Raji (cell line): ENCODE measurements around the gene GFRA1.

Experiments
- POLR2A ChIP-seq: IDR thresholded peaks from 2 replicates; pipeline ENCODE4 v1.6.1; 2011; ENCODE audit warnings: low read depth, low read length, control low read depth; ENCODE audit not compliant: insufficient read depth

Gene GFRA1

GRCh38 chr10:116272440-116273283 is at the start of gene GFRA1:
Gene GFRA1, minus strand, starts transcription at chr10:116273206. Its CDS starts 1,177 bp downstream, at chr10:116272029.
- TF ChIP-seq POLR2A, result no peak

GRCh38 chr10:116316503-116316902 is 43.5 kb upstream of the GFRA1 start:
- TF ChIP-seq POLR2A, result no peak

GRCh38 chr10:116312548-116312947 is 39.5 kb upstream of the GFRA1 start:
- TF ChIP-seq POLR2A, result no peak

GRCh38 chr10:116311706-116312490 is 38.9 kb upstream of the GFRA1 start:
- no peak for TF ChIP-seq POLR2A

GRCh38 chr10:116311016-116311415 is 38.0 kb upstream of the GFRA1 start:
- no peak for TF ChIP-seq POLR2A

GRCh38 chr10:116307455-116307854 is 34.4 kb upstream of the GFRA1 start:
- TF ChIP-seq POLR2A, result no peak

- TF ChIP-seq POLR2A, result no peak
Measured at GRCh38 chr10:116306847-116307246, 33.8 kb upstream of the GFRA1 start.

- TF ChIP-seq POLR2A, result no peak
Measured at GRCh38 chr10:116304923-116305322, 31.9 kb upstream of the GFRA1 start.

- TF ChIP-seq POLR2A, result no peak
Measured at GRCh38 chr10:116300542-116300941, 27.5 kb upstream of the GFRA1 start.

- TF ChIP-seq POLR2A, result no peak
Measured at GRCh38 chr10:116298586-116298985, 25.6 kb upstream of the GFRA1 start.

- no peak for TF ChIP-seq POLR2A
Measured at GRCh38 chr10:116296291-116296721, 23.3 kb upstream of the GFRA1 start.

- no peak for TF ChIP-seq POLR2A
Measured at GRCh38 chr10:116292493-116292892, 19.5 kb upstream of the GFRA1 start.

GRCh38 chr10:116289652-116290051 is 16.6 kb upstream of the GFRA1 start:
- TF ChIP-seq POLR2A, result no peak

- no peak for TF ChIP-seq POLR2A
Measured at GRCh38 chr10:116287906-116288501, 15.0 kb upstream of the GFRA1 start.

GRCh38 chr10:116286626-116287200 is 13.7 kb upstream of the GFRA1 start:
- no peak for TF ChIP-seq POLR2A
